Measurements from ENCODE around the gene LIN37. TPM values are rescaled to one million over a fixed set of nuclear protein-coding genes. Genes with fewer than 3 reads are reported as not detected.

The LIN37 gene
- total and polyA plus RNA-seq, 2 of the 13 experiments (the other 11 are each of a cell fraction or from before 2014, with no cell fraction given): 6.3 to 8.7 TPM

DNA sequence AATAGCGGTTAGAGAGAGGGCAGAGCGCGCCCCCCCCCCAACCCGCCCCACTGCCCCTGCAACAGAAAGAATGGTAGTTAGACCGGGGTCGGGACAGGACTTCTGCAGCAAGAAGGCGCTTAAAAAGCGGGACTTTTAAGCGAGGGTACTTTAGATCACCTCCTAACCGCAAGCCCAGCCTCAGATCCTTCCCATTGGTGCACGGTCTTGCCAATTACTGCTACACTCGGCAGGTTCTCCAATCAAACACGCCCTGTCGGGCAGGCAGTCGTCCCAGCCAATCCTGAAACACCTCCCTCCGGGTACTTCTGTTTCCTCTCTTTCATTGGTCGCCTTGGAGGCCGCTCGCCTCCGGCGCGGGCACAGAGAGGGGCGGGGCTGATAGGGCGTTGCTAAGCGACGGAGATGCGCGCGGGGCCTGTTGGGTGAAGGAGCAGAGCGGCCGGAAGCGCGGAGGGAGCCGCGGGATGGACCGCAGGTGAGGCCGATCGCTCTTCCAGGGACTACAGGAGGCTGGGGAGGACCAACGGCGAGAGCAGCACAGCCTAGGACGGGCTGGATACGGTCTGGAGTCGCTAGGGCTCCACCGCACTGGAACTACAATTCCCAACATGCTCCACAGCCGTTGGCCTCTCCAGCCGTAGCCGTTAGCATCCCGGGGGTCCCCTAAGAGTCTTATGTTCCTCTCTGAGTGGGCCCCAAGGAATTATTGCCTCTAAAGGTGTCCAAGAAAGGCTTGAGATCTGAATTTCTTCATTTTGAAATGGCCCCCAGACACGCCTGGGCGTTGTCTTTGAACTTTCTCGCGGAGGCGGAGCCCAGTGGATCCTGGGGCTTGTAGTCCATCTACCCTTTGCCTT, 9.6 kb downstream of the LIN37 start, which contains the start of gene PROSER3 (continued):
- TF ChIP-seq ZKSCAN1 (IDR thresholded peaks at IDR 0.05; ENCODE audit: low read length) (no peak), GABPB1 (CRISPR knock-in tag; IDR thresholded peaks at IDR 0.05) (peak; percentile 92), KDM3A (CRISPR knock-in tag; IDR thresholded peaks at IDR 0.05; ENCODE audit: low read depth) (no peak; the same call in 1 of the 2 replicates), CENPT (CRISPR knock-in tag; IDR thresholded peaks at IDR 0.05; ENCODE audit: low read depth) (no peak), ZNF790 (CRISPR knock-in tag; IDR thresholded peaks at IDR 0.05; ENCODE audit: borderline replicate concordance) (no peak), CC2D1A (CRISPR knock-in tag; IDR thresholded peaks at IDR 0.05) (no peak), SALL1 (CRISPR knock-in tag; IDR thresholded peaks at IDR 0.05) (peak; percentile 56), MEIS1 (CRISPR knock-in tag; IDR thresholded peaks at IDR 0.05; ENCODE audit: borderline replicate concordance) (no peak), ZBTB21 (CRISPR knock-in tag; IDR thresholded peaks at IDR 0.05) (no peak), MEF2D (CRISPR knock-in tag; IDR thresholded peaks at IDR 0.05) (peak; percentile 63; the same call in 1 of the 2 replicates), MZF1 (CRISPR knock-in tag; IDR thresholded peaks at IDR 0.05; ENCODE audit: borderline replicate concordance) (no peak), MED13 (CRISPR knock-in tag; IDR thresholded peaks at IDR 0.05) (no peak), POLR2A (IDR thresholded peaks at IDR 0.05; ENCODE audit: insufficient read depth in 1 of 2, low read depth in 2 of 2, low read length in 2 of 2) (peak; percentile 72 to 77), KLF15 (CRISPR knock-in tag; IDR thresholded peaks at IDR 0.05; ENCODE audit: borderline replicate concordance) (no peak), MIER3 (CRISPR knock-in tag; IDR thresholded peaks at IDR 0.05; ENCODE audit: borderline replicate concordance) (0 out of 2 replicates have a peak, but pooled peaks have one; percentile 17), TSC22D2 (CRISPR knock-in tag; IDR thresholded peaks at IDR 0.05; ENCODE audit: borderline replicate concordance) (no peak), MBNL3 (CRISPR knock-in tag; conservative IDR thresholded peaks at IDR 0.05) (no peak), MIXL1 (CRISPR knock-in tag; IDR thresholded peaks at IDR 0.05) (no peak; the same call in 1 of the 2 replicates), ZNF234 (CRISPR knock-in tag; conservative IDR thresholded peaks at IDR 0.05) (no peak), RXRA (CRISPR knock-in tag; IDR thresholded peaks at IDR 0.05) (peak; percentile 29; the same call in 1 of the 2 replicates), SP1 (IDR thresholded peaks at IDR 0.05) (no peak), SP1 (CRISPR knock-in tag; IDR thresholded peaks at IDR 0.05) (peak; percentile 72), TARDBP (CRISPR knock-in tag; IDR thresholded peaks at IDR 0.05) (0 out of 2 replicates have a peak, but pooled peaks have one; percentile 76), NFE2L1 (CRISPR knock-in tag; IDR thresholded peaks at IDR 0.05; ENCODE audit: borderline replicate concordance) (no peak; the same call in 1 of the 2 replicates), SMAD1 (CRISPR knock-in tag; IDR thresholded peaks at IDR 0.05; ENCODE audit: borderline replicate concordance, low read depth) (no peak), ZNF501 (CRISPR knock-in tag; IDR thresholded peaks at IDR 0.05) (peak; percentile 42; the same call in 1 of the 2 replicates), ZNF143 (CRISPR knock-in tag; IDR thresholded peaks at IDR 0.05) (peak; percentile 91)
- TF ChIP-seq, protein P1, sequence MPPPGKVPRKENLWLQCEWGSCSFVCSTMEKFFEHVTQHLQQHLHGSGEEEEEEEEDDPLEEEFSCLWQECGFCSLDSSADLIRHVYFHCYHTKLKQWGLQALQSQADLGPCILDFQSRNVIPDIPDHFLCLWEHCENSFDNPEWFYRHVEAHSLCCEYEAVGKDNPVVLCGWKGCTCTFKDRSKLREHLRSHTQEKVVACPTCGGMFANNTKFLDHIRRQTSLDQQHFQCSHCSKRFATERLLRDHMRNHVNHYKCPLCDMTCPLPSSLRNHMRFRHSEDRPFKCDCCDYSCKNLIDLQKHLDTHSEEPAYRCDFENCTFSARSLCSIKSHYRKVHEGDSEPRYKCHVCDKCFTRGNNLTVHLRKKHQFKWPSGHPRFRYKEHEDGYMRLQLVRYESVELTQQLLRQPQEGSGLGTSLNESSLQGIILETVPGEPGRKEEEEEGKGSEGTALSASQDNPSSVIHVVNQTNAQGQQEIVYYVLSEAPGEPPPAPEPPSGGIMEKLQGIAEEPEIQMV (CRISPR knock-in tag; IDR thresholded peaks at IDR 0.05; ENCODE audit: low read depth): no peak
- TF ChIP-seq, protein P2, sequence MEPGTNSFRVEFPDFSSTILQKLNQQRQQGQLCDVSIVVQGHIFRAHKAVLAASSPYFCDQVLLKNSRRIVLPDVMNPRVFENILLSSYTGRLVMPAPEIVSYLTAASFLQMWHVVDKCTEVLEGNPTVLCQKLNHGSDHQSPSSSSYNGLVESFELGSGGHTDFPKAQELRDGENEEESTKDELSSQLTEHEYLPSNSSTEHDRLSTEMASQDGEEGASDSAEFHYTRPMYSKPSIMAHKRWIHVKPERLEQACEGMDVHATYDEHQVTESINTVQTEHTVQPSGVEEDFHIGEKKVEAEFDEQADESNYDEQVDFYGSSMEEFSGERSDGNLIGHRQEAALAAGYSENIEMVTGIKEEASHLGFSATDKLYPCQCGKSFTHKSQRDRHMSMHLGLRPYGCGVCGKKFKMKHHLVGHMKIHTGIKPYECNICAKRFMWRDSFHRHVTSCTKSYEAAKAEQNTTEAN (CRISPR knock-in tag; conservative IDR thresholded peaks at IDR 0.05): 0 out of 2 replicates have a peak, but pooled peaks have one; percentile 58
- TF ChIP-seq, protein P3, sequence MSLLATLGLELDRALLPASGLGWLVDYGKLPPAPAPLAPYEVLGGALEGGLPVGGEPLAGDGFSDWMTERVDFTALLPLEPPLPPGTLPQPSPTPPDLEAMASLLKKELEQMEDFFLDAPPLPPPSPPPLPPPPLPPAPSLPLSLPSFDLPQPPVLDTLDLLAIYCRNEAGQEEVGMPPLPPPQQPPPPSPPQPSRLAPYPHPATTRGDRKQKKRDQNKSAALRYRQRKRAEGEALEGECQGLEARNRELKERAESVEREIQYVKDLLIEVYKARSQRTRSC (CRISPR knock-in tag; IDR thresholded peaks at IDR 0.05; ENCODE audit: low read depth): 0 out of 2 replicates have a peak, but pooled peaks have one; percentile 58
